NK-92 (cell line): ENCODE data around the gene THSD4.

Experiments used
- DNase-seq: peaks from one replicate; lab custom pipeline; 2025; ENCODE audit not compliant: unreplicated experiment; lab: John Stamatoyannopoulos, UW

THSD4 gene

GRCh38 chr15:71677352-71677751 is 562.1 kb downstream of the THSD4 start:
- no peak for DNase-seq

- no peak for DNase-seq
These were observed 562.5 kb downstream of the THSD4 start for GRCh38 chr15:71677766-71678165.

GRCh38 chr15:71678191-71678590 is 562.9 kb downstream of the THSD4 start:
- no peak for DNase-seq

- no peak for DNase-seq
These were observed 563.3 kb downstream of the THSD4 start for GRCh38 chr15:71678605-71679004.

- no peak for DNase-seq
These were observed 564.0 kb downstream of the THSD4 start for GRCh38 chr15:71679223-71679792.

- DNase-seq, result no peak
These were observed 564.6 kb downstream of the THSD4 start for GRCh38 chr15:71679793-71680353.

- no peak for DNase-seq
These were observed 566.7 kb downstream of the THSD4 start for GRCh38 chr15:71682001-71682400.

GRCh38 chr15:71683411-71684274 is 568.4 kb downstream of the THSD4 start:
- no peak for DNase-seq

- no peak for DNase-seq
These were observed 570.2 kb downstream of the THSD4 start for GRCh38 chr15:71685420-71685993.

GRCh38 chr15:71686221-71687050 is 571.2 kb downstream of the THSD4 start:
- DNase-seq, result no peak

GRCh38 chr15:71687902-71688508 is 572.7 kb downstream of the THSD4 start:
- no peak for DNase-seq

- no peak for DNase-seq
These were observed 573.3 kb downstream of the THSD4 start for GRCh38 chr15:71688509-71689094.

GRCh38 chr15:71691081-71691457 is 575.8 kb downstream of the THSD4 start:
- DNase-seq, result no peak

- no peak for DNase-seq
These were observed 576.5 kb downstream of the THSD4 start for GRCh38 chr15:71691458-71692417.

- no peak for DNase-seq
These were observed 582.0 kb downstream of the THSD4 start for GRCh38 chr15:71697236-71697635.

GRCh38 chr15:71698030-71698429 is 582.8 kb downstream of the THSD4 start:
- no peak for DNase-seq

GRCh38 chr15:71698742-71699141 is 583.5 kb downstream of the THSD4 start:
- DNase-seq, result no peak

GRCh38 chr15:71699977-71700376 is 584.7 kb downstream of the THSD4 start:
- DNase-seq, result no peak

GRCh38 chr15:71701808-71702207 is 586.5 kb downstream of the THSD4 start:
- DNase-seq, result no peak
